Neural progenitor cell (in vitro differentiated cells): ENCODE results near the gene IL2RA. TPM values are rescaled to one million over a fixed set of nuclear protein-coding genes. Genes with fewer than 3 reads are reported as not detected.

Experiments
- small RNA-seq: library from RNA; depleted of rRNA; stranded (forward); fragments of <200 nt; gene quantifications from one replicate; pipeline ENCODE3, GENCODE V24; 2015
- total RNA-seq: library from RNA; depleted of rRNA; stranded (reverse); fragments of >200 nt; gene quantifications from 2 replicates; pipeline ENCODE4 v1.2.3, GENCODE V29; 2015; ENCODE audit warnings: low replicate concordance

The IL2RA gene
- total RNA-seq, 1 donor from 2014 or later: not detected

Small RNA genes within 50 kb of the gene (small RNA-seq; reads per million reads assigned to genes)
- not detected for gene RF00397

Other genes with a start within 250 kb of the IL2RA start
- 492 and 592 TPM in 2 replicates for gene GDI2, start 248.9 kb downstream of the IL2RA start, total RNA-seq
- 5.9 and 18.1 TPM in 2 replicates for gene ANKRD16, start 172.5 kb downstream of the IL2RA start, total RNA-seq
- 37.7 and 59.6 TPM in 2 replicates for gene FBH1, start 172.1 kb downstream of the IL2RA start, total RNA-seq
- gene IL15RA, start 84.8 kb downstream of the IL2RA start, total RNA-seq: not detected in 2 replicates
- gene RBM17, start 26.7 kb upstream of the IL2RA start, total RNA-seq: 67.2 and 73.6 TPM in 2 replicates
- 28.8 and 52.2 TPM in 2 replicates for gene PFKFB3, start 140.6 kb upstream of the IL2RA start, total RNA-seq